HFF-Myc (cell line): ENCODE data around the gene GPR132.

Experiments used
- DNase-seq: peaks from one replicate; pipeline ENCODE4 v3.0.0-alpha.2; 2011; ENCODE audit warnings: low read depth; ENCODE audit errors: extremely low read depth
- H3K4me3 ChIP-seq: replicated peaks from 2 replicates; pipeline ENCODE4 v1.5.1; 2011; ENCODE audit warnings: low read depth, mild to moderate bottlenecking, control low read depth, low read length
- CTCF ChIP-seq: IDR thresholded peaks from 2 replicates; pipeline ENCODE4 v1.5.1; 2012; ENCODE audit warnings: mild to moderate bottlenecking, low read depth, low read length, control low read depth; ENCODE audit errors: missing control alignments

The GPR132 gene

DNA sequence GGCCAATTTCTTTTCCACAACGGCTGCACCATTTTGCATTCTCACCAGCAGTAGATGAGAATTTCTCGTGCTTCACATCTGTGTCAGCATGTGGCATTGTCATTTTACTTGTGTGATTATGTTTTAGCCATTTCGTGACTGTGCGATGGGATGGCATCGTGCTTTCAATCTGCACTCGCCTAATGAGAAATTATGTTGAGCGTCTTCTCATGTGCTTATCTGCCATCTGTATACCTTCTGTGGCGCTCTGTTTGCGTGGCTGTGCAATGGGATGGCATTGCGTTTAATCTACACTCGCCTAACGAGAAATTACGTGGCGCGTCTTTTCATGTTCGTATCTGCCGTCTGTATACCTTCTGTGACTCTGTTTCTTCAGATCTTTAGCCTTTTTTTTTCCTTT is 14.9 kb upstream of the GPR132 start:
- no peak overlapping the region for H3K4me3 ChIP-seq
- DNase-seq = no peak
- no peak for TF ChIP-seq CTCF

GRCh38 chr14:105078294-105078693 is 13.1 kb upstream of the GPR132 start:
- DNase-seq = no peak
- TF ChIP-seq CTCF = no peak
- H3K4me3 ChIP-seq = no peak overlapping the region

GRCh38 chr14:105077649-105077995 is 12.4 kb upstream of the GPR132 start:
- DNase-seq = no peak
- no peak for TF ChIP-seq CTCF
- H3K4me3 ChIP-seq = no peak overlapping the region

GRCh38 chr14:105076805-105077648 is 11.8 kb upstream of the GPR132 start:
- TF ChIP-seq CTCF = no peak
- DNase-seq = no peak
- H3K4me3 ChIP-seq = no peak overlapping the region

- H3K4me3 ChIP-seq = no peak overlapping the region
- no peak for DNase-seq
- no peak for TF ChIP-seq CTCF
Observed at GRCh38 chr14:105076296-105076804, 11.1 kb upstream of the GPR132 start.

DNA sequence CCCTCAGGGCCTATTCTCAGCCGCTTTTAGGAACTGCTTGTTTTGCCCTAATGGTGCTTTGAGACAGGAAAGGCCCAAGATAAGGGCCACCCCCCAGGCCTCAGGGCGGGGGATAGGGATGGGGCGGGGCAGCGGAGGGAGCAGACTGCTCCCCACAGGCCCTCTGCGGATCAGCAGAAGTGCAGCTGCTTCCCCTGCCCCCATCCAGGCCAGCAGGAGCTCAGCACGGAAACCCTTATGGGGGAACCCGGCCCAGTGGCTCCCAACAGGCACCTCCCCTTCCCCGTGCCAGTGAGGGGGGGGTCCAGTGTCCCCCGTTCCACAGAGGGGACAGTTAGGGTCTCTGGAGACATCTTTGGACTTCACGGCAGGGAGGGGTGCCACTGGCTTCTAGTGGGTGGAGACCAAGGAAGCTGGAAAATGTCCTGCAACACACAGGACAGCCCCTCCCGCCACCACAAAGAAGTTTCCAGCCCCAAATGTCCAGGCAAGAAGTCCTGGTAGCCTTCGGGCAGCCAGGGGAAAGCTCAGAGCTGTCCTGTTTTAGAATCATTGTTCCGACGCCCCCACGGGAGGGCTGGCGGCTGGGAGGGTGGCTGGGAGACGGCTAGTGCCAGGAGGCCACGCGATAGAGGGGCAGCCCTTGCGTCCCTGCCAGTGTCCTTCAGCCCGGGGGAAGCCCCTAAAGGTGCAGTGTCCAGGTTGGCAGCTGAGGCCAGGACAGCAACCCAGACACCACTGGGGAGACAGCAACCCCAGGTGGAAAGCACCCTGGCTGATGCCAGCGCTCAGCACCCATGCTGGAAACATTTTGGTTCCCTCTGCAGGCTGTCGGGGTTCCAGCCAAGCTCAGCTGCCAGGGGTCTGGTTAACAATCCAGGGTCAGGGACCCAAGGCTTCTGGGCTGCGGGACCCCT is 10.4 kb upstream of the GPR132 start:
- no peak for DNase-seq
- no peak for TF ChIP-seq CTCF
- H3K4me3 ChIP-seq = no peak overlapping the region
